GM12873 (cell line): ENCODE results near the gene PRELP.

Experiments
- CTCF ChIP-seq: IDR thresholded peaks from 2 replicates; pipeline ENCODE4 v1.5.1; 2012; ENCODE audit warnings: low read depth, mild to moderate bottlenecking, moderate library complexity, low read length, control low read depth; ENCODE audit not compliant: insufficient read depth; ENCODE audit errors: missing control alignments

The PRELP gene

GRCh38 chr1:203439131-203439730 lies 36.4 kb upstream of the PRELP start:
- no peak for TF ChIP-seq CTCF

GRCh38 chr1:203440771-203441170 lies 34.8 kb upstream of the PRELP start:
- peak; percentile 38 for TF ChIP-seq CTCF

- TF ChIP-seq CTCF = no peak
These were observed 33.8 kb upstream of the PRELP start for GRCh38 chr1:203441766-203442165.

GRCh38 chr1:203442821-203443220 lies 32.8 kb upstream of the PRELP start:
- no peak for TF ChIP-seq CTCF

GRCh38 chr1:203443296-203443695 lies 32.3 kb upstream of the PRELP start:
- TF ChIP-seq CTCF = no peak

GRCh38 chr1:203444171-203444576 lies 31.4 kb upstream of the PRELP start:
- TF ChIP-seq CTCF = peak; percentile 23

- no peak for TF ChIP-seq CTCF
These were observed 28.5 kb upstream of the PRELP start for GRCh38 chr1:203447151-203447550.
